Endothelial cell of umbilical vein (primary cell): ENCODE results near the gene DCC. TPM values are rescaled to one million over a fixed set of nuclear protein-coding genes. Genes with fewer than 3 reads are reported as not detected.

Source experiments
- BruUV-seq: library from RNA; stranded (reverse); fragments of 400-500 nt; replicated peaks from 2 replicates; lab custom pipeline; 2021; lab: Mats Ljungman, UMichigan
- CTCF ChIA-PET: fragments of 300-600, 350-600 bp; sonication (Branson Sonifier 250); formaldehyde crosslinking; loops from one replicate; lab custom pipeline; 2021; ENCODE audit warnings: antibody characterized with exemption, inconsistent platforms; lab: Charles Lee
- POLR2A ChIA-PET: fragments of 300-600, 350-600 bp; sonication (Branson Sonifier 250); formaldehyde crosslinking; loops from one replicate; lab custom pipeline; 2021; ENCODE audit warnings: antibody characterized with exemption, inconsistent platforms; lab: Charles Lee
- DNase-seq: peaks from one replicate; pipeline ENCODE4 v3.0.0-alpha.2; 2011; ENCODE audit warnings: low read depth, low spot score
- FAIRE-seq: peaks from 2 replicates; lab custom pipeline; 2011; peaks lifted over from hg19 to GRCh38; lab: Jason Lieb, UNC
- H2AFZ ChIP-seq: 2 replicates; pipeline ENCODE4 v1.6.0; 2012; ENCODE audit warnings: low read depth, low read length, control low read depth, inconsistent platforms
- H3K27ac ChIP-seq: 2 replicates; pipeline ENCODE4 v1.5.1; 2011; ENCODE audit warnings: low read depth, mild to moderate bottlenecking, control low read depth, low read length, moderate library complexity; ENCODE audit not compliant: insufficient read depth
- H3K27me3 ChIP-seq, 2 experiments: 2 replicates each; pipeline versions ENCODE4 v1.6.0 to v1.6.1; 2011; ENCODE audit warnings: low read length in 2 of 2, mixed read lengths in 1 of 2; ENCODE audit not compliant: control insufficient read depth in 2 of 2, insufficient read depth in 2 of 2
- H3K36me3 ChIP-seq, 2 experiments: 2 replicates in 1 of 2; 3 replicates in 1 of 2; pipeline ENCODE4 v1.5.1; 2011; ENCODE audit warnings: low read length in 2 of 2, mild to moderate bottlenecking in 1 of 2, moderate library complexity in 1 of 2; ENCODE audit not compliant: control insufficient read depth in 2 of 2, insufficient read depth in 2 of 2; ENCODE audit errors: extremely low read depth in 1 of 2
- H3K4me1 ChIP-seq: 3 replicates; pipeline ENCODE4 v1.5.1; 2011; ENCODE audit warnings: mild to moderate bottlenecking, low read length; ENCODE audit not compliant: control insufficient read depth, insufficient read depth; ENCODE audit errors: extremely low read depth
- H3K4me2 ChIP-seq: 2 replicates; pipeline ENCODE4 v1.6.1; 2011; ENCODE audit warnings: low read length, control low read depth, mixed read lengths; ENCODE audit not compliant: insufficient read depth
- H3K4me3 ChIP-seq, 3 experiments: fragments of 200-600 bp in 1 of 3; sonication (generic), shearing (Covaris generic) in 1 of 3; replicated peaks in 1 of 3; 2 replicates each; pipeline ENCODE4 v1.5.1; 2011 to 2016; ENCODE audit warnings: control low read depth in 3 of 3, low read length in 3 of 3, mild to moderate bottlenecking in 2 of 3, inconsistent platforms in 1 of 3, low read depth in 1 of 3, moderate library complexity in 1 of 3; ENCODE audit not compliant: insufficient read depth in 1 of 3
- H3K79me2 ChIP-seq: 2 replicates; pipeline ENCODE4 v1.6.0; 2012; ENCODE audit warnings: low read length, inconsistent platforms; ENCODE audit not compliant: control insufficient read depth, insufficient read depth
- H3K9ac ChIP-seq: replicated peaks from 2 replicates; pipeline ENCODE3; 2011; ENCODE audit warnings: low read length, control low read depth; ENCODE audit not compliant: insufficient read depth; ENCODE audit errors: extremely low read depth
- H3K9me1 ChIP-seq: replicated peaks from 3 replicates; pipeline ENCODE4 v1.6.0; 2011; ENCODE audit warnings: mild to moderate bottlenecking, low read length; ENCODE audit not compliant: control insufficient read depth, insufficient read depth; ENCODE audit errors: extremely low read depth
- H3K9me3 ChIP-seq: replicated peaks from 2 replicates; pipeline ENCODE4 v1.5.1; 2012; ENCODE audit warnings: low read length, inconsistent platforms; ENCODE audit not compliant: control insufficient read depth, insufficient read depth
- H4K20me1 ChIP-seq: replicated peaks from 2 replicates; pipeline ENCODE3; 2011; ENCODE audit warnings: mild to moderate bottlenecking, low read length; ENCODE audit not compliant: control insufficient read depth, insufficient read depth; ENCODE audit errors: extremely low read depth
- CTCF ChIP-seq, 2 donors: IDR thresholded peaks; 1 replicate in 1 of 2; 2 replicates in 1 of 2; pipeline ENCODE4 v1.5.1; 2011; ENCODE audit warnings: low read length in 2 of 2, mild to moderate bottlenecking in 2 of 2, moderate library complexity in 2 of 2, control low read depth in 1 of 2, inconsistent platforms in 1 of 2, low read depth in 1 of 2; ENCODE audit not compliant: insufficient read depth in 1 of 2; ENCODE audit errors: extremely low read depth in 1 of 2
- GATA2 ChIP-seq: IDR thresholded peaks from 2 replicates; pipeline ENCODE4 v1.7.0; 2011; ENCODE audit warnings: low read depth, mild to moderate bottlenecking, moderate library complexity, mixed read lengths, low read length; ENCODE audit not compliant: insufficient read length, insufficient read depth
- MAX ChIP-seq: IDR thresholded peaks from 2 replicates; pipeline ENCODE4 v1.6.1; 2011; ENCODE audit not compliant: insufficient read depth, insufficient read length
- POLR2AphosphoS5 ChIP-seq: IDR thresholded peaks from 2 replicates; pipeline ENCODE4 v1.6.1; 2012; ENCODE audit warnings: low read depth, mild to moderate bottlenecking, control low read depth, low read length, moderate library complexity; ENCODE audit not compliant: insufficient read depth
- dilution Hi-C: fragments of 300-500 bp; cut with MboI; formaldehyde crosslinking; loops from one replicate; pipeline ENCODE4 v1.15.0; 2019; ENCODE audit warnings: low sequenced_read_pairs; ENCODE audit not compliant: extremely low pct_ligation_motif_present
- intact Hi-C: fragments of 100-400 bp; cut with micrococcal nuclease; formaldehyde crosslinking; loops from one replicate; pipeline ENCODE4 v1.10.0; 2022
- polyA plus RNA-seq, 4 experiments: library from polyadenylated mRNA; depleted of rRNA in 3 of 4; stranded (reverse) in 3 of 4; unstranded in 1 of 4; fragments of >200 nt; gene quantifications; 2 replicates each; pipeline versions ENCODE4 v1.2.1 to v1.2.3, GENCODE V29; 2011 to 2012; ENCODE audit warnings: missing spikeins in 1 of 4
- total RNA-seq: library from RNA; stranded (reverse); gene quantifications from 2 replicates; pipeline ENCODE4 v1.2.3, GENCODE V29; 2021

Gene DCC
- total and polyA plus RNA-seq, 2 donors (not counting 3 experiments of a cell fraction or from before 2014, with no cell fraction given): not detected

- no peaks in the 10 kb centered on the region for H3K79me2 ChIP-seq
- DNase-seq (no peak), FAIRE-seq (no peak)
- no TSS peak for BruUV-seq
- H3K4me3 ChIP-seq: no peak overlapping the region
- H2AFZ ChIP-seq: no peak overlapping the region
- dilution Hi-C loops (no loop called here), intact Hi-C loops (no loop called here)
- H3K9ac ChIP-seq: no peak overlapping the region
- no peaks in the 10 kb centered on the region for H3K9me1 ChIP-seq
- ChIA-PET CTCF (no interaction called here), POLR2A (no interaction called here)
- H4K20me1 ChIP-seq: no peaks in the 10 kb centered on the region
- no peaks in the 10 kb centered on the region for H3K9me3 ChIP-seq
- TF ChIP-seq GATA2 (no peak), MAX (no peak), POLR2AphosphoS5 (no peak), CTCF (IDR thresholded peaks at IDR 0.05; ENCODE audit: extremely low read depth in 1 of 2, insufficient read depth in 1 of 2, low read depth in 1 of 2, low read length in 2 of 2) (no peak)
- H3K27me3 ChIP-seq: no peaks in the 10 kb centered on the region
- no peak overlapping the region for H3K27ac ChIP-seq
- no peaks in the 10 kb centered on the region for H3K4me1 ChIP-seq
- no peak overlapping the region for H3K4me2 ChIP-seq
- H3K36me3 ChIP-seq: no peaks in the 10 kb centered on the region
Measured at GRCh38 chr18:52657043-52657805, 317.2 kb downstream of the DCC start.
